RPMI7951 (cell line): Measurements from ENCODE around the gene WDCP. TPM values are rescaled to one million over a fixed set of nuclear protein-coding genes. Genes with fewer than 3 reads are reported as not detected.
"Not testable (repeated sequence)": the region's sequence is repeated elsewhere in the genome, so short reads cannot be mapped to it uniquely, and the experiment has no call there.

Experiments used
- DNase-seq: peaks from one replicate; pipeline ENCODE4 v3.0.0-alpha.2; 2012; ENCODE audit warnings: low read depth
- total RNA-seq: library from RNA; depleted of rRNA; stranded (reverse); fragments of >200 nt; shearing (Covaris generic); gene quantifications from 2 replicates; pipeline ENCODE4 v1.2.3, GENCODE V29; 2014; rRNA removed

Gene WDCP, protein sequence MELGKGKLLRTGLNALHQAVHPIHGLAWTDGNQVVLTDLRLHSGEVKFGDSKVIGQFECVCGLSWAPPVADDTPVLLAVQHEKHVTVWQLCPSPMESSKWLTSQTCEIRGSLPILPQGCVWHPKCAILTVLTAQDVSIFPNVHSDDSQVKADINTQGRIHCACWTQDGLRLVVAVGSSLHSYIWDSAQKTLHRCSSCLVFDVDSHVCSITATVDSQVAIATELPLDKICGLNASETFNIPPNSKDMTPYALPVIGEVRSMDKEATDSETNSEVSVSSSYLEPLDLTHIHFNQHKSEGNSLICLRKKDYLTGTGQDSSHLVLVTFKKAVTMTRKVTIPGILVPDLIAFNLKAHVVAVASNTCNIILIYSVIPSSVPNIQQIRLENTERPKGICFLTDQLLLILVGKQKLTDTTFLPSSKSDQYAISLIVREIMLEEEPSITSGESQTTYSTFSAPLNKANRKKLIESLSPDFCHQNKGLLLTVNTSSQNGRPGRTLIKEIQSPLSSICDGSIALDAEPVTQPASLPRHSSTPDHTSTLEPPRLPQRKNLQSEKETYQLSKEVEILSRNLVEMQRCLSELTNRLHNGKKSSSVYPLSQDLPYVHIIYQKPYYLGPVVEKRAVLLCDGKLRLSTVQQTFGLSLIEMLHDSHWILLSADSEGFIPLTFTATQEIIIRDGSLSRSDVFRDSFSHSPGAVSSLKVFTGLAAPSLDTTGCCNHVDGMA
- total RNA-seq = 11.7 and 14.2 TPM in 2 replicates

DNA sequence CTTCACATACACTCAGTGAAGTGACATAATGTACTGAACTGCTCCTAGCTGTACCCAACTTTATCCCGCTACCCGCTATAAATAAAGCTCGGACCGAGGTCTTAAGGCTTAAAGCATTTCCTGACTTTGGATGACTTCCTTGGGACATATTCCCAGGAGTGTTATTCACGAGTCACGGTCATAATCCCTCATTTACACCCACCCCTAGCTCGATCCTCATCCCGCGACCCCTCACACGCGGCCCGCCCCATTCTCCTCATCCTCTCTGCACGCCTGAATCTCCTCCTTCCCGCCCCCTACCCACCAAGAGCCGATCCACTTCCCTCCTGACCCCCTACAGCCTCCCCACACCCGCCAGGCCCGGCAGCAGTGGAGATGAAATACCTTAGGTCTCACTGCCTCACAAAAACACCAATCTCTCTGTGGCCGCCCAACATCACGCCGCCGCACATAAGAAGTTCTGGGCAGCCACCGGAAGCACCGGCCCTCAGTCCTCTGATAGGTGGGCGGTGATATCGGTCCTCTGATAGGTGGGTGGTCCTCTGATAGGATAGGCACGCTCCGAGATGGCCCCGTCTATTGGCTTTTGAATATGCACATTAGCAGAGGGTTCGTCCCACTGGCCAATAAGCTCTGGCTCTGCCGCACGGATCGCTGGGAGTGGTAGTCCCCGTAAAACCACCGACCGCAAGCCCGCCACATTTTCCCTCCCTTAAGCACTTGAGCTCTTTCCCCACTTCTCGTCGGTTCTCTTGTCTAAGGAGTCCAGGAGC, at the start of gene WDCP:
WDCP (minus strand) TSS at position 462 of the 773 bp plus-strand sequence. CDS start 7,897 bp downstream, outside the sequence.
- DNase-seq = peak; percentile 99

DNA sequence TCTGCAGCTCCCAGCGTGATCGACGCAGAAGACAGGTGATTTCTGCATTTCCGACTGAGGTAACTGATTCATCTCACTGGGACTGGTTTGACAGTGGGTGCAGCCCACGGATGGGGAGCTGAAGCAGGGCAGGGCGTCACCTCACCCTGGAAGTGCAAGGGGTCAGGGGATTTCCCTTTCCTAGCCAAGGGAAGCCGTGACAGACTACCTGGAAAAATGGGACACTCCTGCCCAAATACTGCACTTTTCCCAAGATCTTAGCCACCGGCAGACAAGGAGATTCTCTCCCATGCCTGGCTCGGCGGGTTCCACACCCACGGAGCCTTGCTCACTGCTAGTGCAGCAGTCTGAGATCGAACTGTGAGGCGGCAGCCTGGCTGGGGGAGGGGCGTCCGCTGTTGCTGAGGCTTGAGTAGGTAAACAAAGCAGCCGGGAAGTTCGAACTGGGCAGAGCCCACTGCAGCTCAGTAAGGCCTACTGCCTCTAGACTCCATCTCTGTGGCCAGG, 48.0 kb upstream of the WDCP start:
- not testable (repeated sequence) for DNase-seq

DNA sequence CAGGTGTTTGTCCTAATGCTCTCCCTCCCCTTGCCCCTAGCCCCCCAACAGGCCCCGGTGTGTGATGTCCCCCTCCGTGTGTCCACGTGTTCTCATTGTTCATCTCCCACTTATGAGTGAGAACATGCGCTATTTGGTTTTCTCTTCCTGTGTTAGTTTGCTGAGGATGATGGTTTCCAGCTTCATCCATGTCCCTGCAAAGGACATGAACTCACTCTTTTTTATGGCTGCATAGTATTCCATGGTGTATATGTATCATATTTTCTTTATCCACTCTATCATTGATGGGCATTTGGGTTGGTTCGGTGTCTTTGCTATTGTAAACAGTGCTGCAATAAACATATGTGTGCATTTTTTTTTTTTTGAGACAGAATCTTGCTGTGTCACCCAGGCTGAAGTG, 46.1 kb upstream of the WDCP start:
- not testable (repeated sequence) for DNase-seq

DNA sequence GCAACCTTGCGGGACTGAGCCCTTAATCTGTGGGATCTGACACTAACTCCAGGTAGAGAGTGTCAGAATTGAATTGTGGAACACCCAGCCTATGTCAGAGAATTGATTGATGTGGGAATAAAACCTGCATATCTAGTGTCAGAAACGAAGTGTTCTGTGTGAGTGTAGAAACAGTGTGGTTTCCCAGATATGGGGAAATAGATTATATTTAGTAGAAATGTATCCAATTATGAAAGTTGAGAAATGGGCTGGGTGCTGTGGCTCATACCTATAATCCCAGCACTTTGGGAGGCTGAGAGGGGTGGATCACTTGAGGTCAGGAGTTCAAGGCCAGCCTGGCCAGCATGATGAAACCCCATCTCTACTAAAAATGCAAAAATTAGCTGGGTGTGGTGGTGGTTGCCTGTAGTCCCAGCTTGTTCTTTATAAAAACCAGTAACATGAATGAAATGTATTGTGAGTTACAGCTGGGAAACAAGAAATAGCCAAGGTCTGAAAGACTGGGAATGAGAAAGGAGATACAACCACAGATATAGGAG, 41.7 kb upstream of the WDCP start:
- no peak for DNase-seq

DNA sequence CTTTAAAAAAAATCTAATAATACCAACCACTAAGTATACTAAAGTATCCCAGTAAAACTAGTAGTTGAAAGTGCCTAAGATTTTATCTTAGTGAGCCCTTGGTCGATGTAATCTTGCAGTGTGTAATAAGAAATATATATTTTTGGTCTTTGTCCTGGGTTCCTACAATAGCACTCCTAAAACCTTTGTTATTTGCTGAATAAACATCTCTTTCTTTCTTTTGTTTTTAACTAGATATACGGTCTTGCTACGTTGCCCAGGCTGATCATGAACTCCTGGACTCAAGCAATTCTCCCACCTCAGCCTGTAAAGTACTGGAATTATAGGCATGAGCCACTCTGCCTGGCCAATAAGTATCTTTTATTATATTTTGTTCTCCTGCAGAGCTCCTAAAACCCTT, 39.8 kb upstream of the WDCP start:
- no peak for DNase-seq

DNA sequence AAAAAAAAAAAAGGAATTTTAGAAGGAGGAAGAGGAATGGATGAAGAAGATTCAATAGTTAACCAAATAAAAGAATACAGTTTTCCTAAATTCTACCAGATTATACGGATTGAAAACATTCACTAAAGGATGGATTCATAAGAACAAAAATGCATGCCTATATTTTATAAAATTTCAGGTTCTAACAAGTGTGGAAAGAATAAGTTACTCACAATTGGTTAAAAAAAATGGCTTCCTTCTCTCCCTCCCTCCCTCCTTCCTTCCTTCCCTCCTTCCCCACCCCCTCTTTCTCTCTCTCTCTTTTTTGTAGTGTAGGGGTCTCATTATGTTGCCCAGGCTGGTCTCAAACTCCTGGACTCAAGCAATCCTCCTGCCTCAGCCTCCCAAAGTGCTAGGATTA, 39.0 kb upstream of the WDCP start:
- no peak for DNase-seq

DNA sequence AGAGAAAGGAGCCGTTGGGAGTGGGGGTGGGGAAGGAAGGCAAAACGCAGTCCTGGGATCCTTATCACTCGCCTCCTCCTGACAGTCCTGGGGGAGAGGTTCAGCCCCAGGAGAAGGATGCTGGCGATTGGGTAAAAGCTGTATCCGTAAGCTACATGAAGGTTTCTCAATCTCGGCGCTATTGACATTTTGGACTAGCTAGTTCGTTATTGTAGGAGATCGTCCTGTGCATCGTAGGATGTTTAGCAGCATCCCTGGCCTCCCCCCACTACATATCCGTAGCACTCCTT, 38.0 kb upstream of the WDCP start:
- no peak for DNase-seq

DNA sequence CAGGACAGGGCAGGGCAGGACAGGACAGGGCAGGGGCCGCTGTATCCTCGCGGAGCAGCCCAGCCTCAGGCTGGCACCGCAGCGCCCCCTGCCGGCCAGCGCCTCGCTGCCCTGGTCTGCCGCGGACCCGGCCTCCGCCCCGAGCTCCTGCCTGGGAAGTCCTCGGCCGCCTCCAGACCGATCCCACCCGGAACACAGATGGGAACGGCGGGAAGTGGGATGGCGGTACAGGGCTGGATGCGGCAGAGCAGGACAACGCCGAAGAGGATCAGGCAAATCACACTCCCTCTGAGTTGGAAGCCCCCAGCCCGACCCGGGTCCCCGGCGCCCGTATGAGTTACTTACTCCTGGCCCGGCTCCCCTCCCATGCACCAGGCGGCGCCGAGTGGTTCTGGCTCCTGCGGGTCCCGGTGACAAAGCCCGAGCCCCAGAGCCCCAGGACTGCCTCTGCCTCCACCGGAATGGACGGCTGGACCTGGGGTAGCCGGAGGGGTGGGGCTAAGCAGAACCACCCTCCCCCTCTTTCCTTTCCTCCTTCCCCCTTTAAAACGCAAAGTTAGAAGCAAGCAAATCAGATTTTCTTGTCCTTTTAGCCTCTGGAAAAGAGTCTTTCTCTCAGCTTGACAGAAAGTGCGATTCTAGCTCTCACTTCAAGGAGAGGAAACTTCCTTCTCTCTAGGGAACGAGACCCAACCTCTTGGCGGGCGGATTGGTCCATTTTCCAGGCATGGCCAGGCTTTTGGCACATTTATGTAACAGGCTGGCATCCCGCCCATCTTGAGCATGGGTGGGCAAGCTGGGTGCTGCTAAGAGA, 37.4 kb upstream of the WDCP start, which contains the start of gene TP53I3:
TP53I3 (minus strand) TSS at position 449 of the 814 bp plus-strand sequence. CDS start 508 bp downstream, outside the sequence.
- peak; percentile 90 for DNase-seq

DNA sequence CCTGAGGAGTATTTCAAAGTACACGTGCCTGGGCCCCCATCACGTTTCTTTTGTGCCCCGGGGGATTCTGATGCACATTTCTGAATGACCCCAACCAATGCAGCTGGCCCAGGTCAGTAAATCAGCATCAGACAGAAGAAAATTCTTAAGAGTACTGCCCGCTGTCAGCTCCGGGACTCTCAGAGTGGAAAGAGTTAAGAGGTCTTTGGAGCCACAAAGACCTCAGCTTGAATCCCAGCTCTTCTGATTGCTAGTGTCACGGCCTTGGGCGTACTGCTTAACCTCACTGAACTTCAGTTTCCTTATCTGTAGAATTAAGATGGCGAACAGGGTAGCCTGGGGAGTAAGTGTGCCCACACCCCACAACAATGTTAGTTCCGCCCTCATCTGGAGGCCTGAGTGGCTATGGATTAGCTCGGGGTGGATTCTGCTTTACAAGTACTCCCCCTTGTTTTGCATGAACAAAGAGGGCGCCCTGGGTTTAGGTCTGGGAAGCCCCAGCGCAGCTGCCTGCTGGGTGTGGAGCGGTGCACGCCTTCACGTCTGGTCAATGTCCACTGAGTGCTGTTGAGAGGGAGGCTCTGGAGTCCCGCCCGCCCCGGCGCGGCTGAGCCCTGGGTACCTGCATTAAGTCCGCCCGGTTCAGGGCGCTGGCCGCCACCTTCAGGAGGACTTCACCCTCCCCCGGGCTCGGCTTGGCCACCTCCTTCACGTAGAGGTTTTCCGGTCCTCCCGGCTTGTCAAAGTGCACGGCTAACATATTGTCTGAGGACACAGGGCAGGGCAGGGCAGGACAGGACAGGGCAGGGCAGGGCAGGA, 36.6 kb upstream of the WDCP start:
- DNase-seq = peak; percentile 89

DNA sequence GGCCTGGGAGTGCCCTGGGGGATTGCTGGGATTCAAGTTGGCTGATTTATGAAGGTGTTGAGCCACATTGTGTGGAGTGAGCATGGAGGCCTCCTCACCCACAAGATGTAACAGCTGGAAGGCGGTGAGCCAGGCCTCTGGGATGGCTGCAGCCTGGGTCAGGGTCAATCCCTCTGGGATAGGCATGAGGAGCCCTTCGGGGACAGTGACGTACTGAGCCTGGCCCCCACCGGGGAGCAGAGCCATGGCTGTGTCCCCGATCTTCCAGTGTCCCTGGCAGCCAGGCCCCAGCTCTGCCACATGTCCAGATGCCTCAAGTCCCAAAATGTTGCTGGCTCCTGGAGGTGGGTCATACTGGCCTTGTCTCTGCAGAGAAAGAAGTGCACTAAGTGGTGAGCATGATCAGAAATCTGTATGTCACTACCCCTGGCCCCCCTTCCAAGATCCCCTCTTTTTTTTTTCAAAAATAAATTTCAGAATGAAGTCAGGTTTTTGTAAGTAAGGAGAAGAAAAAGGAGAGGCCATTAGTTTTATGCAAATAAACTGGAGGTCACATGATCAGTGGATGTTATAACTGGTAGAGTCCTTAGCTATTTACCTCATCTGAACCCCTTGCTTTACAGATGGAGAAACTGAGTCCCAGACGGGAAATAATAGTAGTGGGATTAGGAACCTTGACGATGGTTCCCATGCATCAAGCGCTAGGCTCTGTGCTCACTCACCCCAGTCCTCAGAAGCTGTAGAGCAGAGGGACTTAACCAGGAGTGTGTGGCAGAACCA, 35.8 kb upstream of the WDCP start:
- no peak for DNase-seq

DNA sequence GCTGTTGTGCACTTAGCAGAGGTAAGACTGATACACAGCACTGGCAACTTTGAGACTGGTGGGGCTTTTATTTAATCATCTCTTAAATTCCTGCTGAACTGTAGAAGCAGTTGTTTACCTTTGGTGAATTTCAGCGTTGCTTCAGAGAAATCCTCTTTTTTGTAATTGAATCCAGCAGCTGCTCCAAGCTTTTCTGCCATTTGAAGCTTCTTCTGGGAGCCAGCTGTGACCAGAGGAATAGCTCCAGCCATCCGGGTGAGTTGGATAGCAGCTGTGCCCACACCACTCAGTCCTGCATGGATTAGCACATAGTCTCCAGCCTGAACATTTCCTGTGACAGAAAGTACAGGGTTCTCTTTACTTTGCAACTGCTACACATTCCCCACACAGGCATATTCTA, 33.5 kb upstream of the WDCP start:
- DNase-seq = no peak

DNA sequence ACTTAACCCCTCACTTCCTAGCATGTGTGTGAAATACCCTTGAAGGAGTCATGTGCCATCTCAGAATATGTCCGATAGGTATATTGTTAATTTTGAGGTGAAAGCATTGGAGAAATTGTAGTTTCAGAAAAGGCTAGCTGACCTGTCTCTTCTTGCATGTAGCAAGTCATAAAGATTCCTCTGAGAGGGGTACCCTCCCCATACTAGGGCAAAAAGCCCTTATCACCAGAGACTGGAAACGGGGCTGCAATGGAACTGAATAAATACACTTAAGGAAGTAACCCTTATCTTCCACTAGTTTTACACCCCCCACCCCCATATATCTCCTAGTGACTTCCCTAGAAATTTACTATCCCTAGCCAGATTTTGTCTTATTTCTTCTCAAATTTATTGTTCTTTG, 30.7 kb upstream of the WDCP start:
- no peak for DNase-seq

DNA sequence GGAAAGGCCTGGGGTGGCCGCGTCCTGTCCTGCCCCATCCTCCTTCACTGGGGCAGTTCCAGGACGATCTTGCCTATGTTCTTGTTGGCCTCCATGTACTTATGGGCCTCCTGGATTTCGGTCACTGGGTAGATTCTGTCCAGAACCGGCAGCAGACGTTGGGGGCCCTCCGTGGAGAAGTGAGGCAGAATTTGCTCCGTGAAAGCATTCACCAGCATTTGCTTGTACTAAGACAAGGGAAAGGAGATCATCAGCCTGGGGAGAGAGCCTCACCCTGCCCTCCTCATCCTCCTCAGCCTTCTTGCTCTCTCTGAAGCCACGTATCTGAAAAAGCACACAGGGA, 30.3 kb upstream of the WDCP start:
- no peak for DNase-seq

DNA sequence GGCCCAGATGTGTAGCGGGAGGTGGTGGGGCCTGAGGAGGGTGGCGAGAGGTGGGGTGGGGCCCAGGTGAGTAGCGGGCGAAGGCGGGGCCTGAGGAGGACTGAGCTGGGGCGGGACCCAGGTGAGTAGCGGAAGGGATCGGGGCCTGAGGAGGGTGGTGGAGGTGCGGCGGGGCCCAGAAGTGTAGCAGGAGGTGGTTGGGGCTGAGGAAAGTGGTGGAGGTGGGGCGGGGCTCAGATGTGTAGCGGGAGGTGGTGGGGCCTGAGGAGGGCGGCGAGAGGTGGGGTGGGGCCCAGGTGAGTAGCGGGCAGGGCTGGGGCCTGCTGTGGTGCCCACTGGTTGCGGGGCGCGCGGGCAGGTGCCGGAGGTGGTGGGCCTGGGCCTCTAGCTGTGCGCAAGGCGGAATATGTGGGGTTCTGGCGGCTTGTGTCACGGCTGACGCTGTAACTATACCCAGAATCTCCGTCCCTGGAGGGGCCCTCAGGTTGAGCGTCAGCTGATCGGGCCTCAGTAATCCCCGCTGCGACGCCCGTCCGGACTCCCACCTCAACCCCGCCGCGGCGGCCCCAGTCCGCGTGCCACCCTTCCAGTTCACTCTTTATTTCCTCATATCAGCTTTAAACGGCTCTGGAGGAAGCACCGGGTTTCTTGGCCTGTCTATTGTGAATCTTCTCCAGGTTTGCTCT, 29.8 kb upstream of the WDCP start:
- peak; percentile 15 for DNase-seq

DNA sequence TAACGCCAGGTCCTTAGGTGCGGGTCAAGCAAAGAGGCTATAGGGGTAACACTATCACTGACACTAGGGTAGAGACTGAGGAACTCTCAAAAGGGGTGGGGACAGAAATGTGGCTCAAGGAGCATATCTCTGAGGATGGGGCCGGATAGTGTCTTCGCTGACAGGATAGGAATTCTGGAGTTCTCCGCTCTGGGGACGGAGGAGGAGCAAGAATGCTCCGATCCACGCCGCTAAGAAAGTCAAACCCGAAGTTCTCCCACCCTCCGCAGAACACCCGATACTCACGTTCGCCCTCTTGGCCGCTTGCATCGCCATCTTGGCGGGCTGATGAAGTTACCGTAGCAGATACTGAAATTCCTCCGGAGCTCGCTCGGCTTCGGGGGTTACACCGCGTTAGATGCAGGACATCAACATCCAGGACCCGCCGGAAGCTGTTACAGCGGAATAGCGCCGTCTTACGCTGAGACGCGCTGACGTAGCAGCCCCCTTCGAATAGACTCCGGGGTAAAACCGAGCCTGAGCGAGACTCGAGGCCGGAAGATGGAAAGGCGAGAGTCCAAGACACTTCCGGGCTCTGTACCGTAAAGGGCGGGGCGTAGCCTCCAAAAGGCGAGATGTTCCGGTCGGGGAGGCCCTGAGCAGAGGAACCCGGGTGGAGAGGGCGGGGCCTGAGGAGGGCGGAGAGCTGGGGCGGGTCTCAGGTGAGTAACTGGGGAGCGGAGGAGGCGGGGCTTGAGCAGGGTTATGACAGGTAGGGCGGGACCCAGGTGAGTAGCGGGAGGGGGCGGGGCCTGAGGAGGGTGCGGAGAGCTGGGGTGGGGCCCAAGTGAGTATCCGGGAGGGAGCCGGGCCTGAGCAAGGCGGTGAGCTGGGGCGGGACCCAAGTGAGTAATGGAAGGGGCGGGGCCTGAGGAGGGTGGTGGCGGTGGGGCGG, 29.0 kb upstream of the WDCP start, which contains the start of gene SF3B6:
SF3B6 (minus strand) TSS at position 412 of the 934 bp plus-strand sequence; CDS start at position 315, 97 bp downstream.
- DNase-seq = peak; percentile 99

DNA sequence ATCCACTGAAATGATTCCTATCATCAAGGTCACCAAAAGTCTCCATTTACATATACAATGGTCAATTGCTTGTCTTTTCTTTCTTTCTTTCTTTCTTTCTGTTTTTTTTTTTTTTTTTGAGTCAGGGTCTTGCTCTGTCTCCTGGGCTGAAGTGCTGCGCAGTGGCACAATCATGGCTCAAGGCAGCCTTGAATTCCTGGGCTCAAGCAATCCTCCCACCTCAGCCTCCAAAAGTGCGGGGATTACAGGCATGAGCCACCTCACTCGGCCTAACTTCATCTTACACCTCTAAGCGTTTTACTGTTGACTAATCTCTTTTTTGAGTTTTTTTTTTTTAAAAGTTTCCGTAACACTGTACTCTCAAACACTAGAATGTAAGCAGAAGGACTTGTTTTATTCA, 28.1 kb upstream of the WDCP start:
- DNase-seq = no peak

DNA sequence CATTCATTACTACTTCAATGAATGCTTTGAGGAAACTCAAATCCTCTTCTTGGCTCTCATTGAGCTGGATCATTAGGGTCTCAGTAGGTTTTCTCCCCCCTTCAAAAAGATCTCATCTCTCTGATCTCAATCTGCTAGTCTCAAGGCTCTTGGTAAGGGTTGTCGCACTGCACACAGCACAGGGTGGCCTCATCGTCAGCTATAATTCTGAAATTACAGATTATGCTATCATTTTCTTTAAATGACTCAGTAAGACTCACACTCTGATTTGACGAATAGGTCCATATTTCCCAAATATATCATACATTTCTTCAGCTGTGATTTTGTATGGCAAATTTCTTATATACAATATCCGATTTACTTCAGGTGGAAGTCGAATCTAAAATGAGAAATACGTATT, 26.6 kb upstream of the WDCP start:
- no peak for DNase-seq

DNA sequence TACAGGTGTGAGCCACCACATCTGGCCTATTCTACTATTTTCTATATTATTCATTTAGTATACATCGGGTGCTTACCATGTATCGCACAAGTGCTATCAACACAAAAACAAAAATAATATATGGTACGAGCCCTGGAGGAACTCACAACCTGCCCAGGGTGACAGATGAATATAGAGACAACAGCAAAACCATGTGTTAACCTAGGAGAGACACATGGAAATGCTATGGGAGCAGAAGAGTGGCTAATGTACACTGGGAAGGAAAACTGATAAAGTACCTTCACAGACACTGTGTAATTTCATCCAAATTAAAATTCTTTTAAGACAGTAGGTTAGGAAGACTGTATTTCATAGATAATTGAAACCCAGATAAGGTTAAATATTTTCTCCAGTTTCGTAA, 25.1 kb upstream of the WDCP start:
- no peak for DNase-seq
